Endothelial cell of umbilical vein (primary cell): ENCODE results near the gene CHGA. TPM values are rescaled to one million over a fixed set of nuclear protein-coding genes. Genes with fewer than 3 reads are reported as not detected.

Experiments used
- BruUV-seq: library from RNA; stranded (reverse); fragments of 400-500 nt; replicated peaks from 2 replicates; lab custom pipeline; 2021; lab: Mats Ljungman, UMichigan
- CTCF ChIA-PET: fragments of 300-600, 350-600 bp; sonication (Branson Sonifier 250); formaldehyde crosslinking; loops from one replicate; lab custom pipeline; 2021; ENCODE audit warnings: antibody characterized with exemption, inconsistent platforms; lab: Charles Lee
- POLR2A ChIA-PET: fragments of 300-600, 350-600 bp; sonication (Branson Sonifier 250); formaldehyde crosslinking; loops from one replicate; lab custom pipeline; 2021; ENCODE audit warnings: antibody characterized with exemption, inconsistent platforms; lab: Charles Lee
- DNase-seq: peaks from one replicate; pipeline ENCODE4 v3.0.0-alpha.2; 2011; ENCODE audit warnings: low read depth, low spot score
- FAIRE-seq: peaks from 2 replicates; lab custom pipeline; 2011; peaks lifted over from hg19 to GRCh38; lab: Jason Lieb, UNC
- H2AFZ ChIP-seq: 2 replicates; pipeline ENCODE4 v1.6.0; 2012; ENCODE audit warnings: low read depth, low read length, control low read depth, inconsistent platforms
- H3K27ac ChIP-seq: 2 replicates; pipeline ENCODE4 v1.5.1; 2011; ENCODE audit warnings: low read depth, mild to moderate bottlenecking, control low read depth, low read length, moderate library complexity; ENCODE audit not compliant: insufficient read depth
- H3K27me3 ChIP-seq, 2 experiments: 2 replicates each; pipeline versions ENCODE4 v1.6.0 to v1.6.1; 2011; ENCODE audit warnings: low read length in 2 of 2, mixed read lengths in 1 of 2; ENCODE audit not compliant: control insufficient read depth in 2 of 2, insufficient read depth in 2 of 2
- H3K36me3 ChIP-seq, 2 experiments: 2 replicates in 1 of 2; 3 replicates in 1 of 2; pipeline ENCODE4 v1.5.1; 2011; ENCODE audit warnings: low read length in 2 of 2, mild to moderate bottlenecking in 1 of 2, moderate library complexity in 1 of 2; ENCODE audit not compliant: control insufficient read depth in 2 of 2, insufficient read depth in 2 of 2; ENCODE audit errors: extremely low read depth in 1 of 2
- H3K4me1 ChIP-seq: 3 replicates; pipeline ENCODE4 v1.5.1; 2011; ENCODE audit warnings: mild to moderate bottlenecking, low read length; ENCODE audit not compliant: control insufficient read depth, insufficient read depth; ENCODE audit errors: extremely low read depth
- H3K4me2 ChIP-seq: 2 replicates; pipeline ENCODE4 v1.6.1; 2011; ENCODE audit warnings: low read length, control low read depth, mixed read lengths; ENCODE audit not compliant: insufficient read depth
- H3K4me3 ChIP-seq, 3 experiments: fragments of 200-600 bp in 1 of 3; sonication (generic), shearing (Covaris generic) in 1 of 3; replicated peaks in 1 of 3; 2 replicates each; pipeline ENCODE4 v1.5.1; 2011 to 2016; ENCODE audit warnings: control low read depth in 3 of 3, low read length in 3 of 3, mild to moderate bottlenecking in 2 of 3, inconsistent platforms in 1 of 3, low read depth in 1 of 3, moderate library complexity in 1 of 3; ENCODE audit not compliant: insufficient read depth in 1 of 3
- H3K79me2 ChIP-seq: 2 replicates; pipeline ENCODE4 v1.6.0; 2012; ENCODE audit warnings: low read length, inconsistent platforms; ENCODE audit not compliant: control insufficient read depth, insufficient read depth
- H3K9ac ChIP-seq: replicated peaks from 2 replicates; pipeline ENCODE3; 2011; ENCODE audit warnings: low read length, control low read depth; ENCODE audit not compliant: insufficient read depth; ENCODE audit errors: extremely low read depth
- H3K9me1 ChIP-seq: replicated peaks from 3 replicates; pipeline ENCODE4 v1.6.0; 2011; ENCODE audit warnings: mild to moderate bottlenecking, low read length; ENCODE audit not compliant: control insufficient read depth, insufficient read depth; ENCODE audit errors: extremely low read depth
- H3K9me3 ChIP-seq: replicated peaks from 2 replicates; pipeline ENCODE4 v1.5.1; 2012; ENCODE audit warnings: low read length, inconsistent platforms; ENCODE audit not compliant: control insufficient read depth, insufficient read depth
- H4K20me1 ChIP-seq: replicated peaks from 2 replicates; pipeline ENCODE3; 2011; ENCODE audit warnings: mild to moderate bottlenecking, low read length; ENCODE audit not compliant: control insufficient read depth, insufficient read depth; ENCODE audit errors: extremely low read depth
- EZH2 ChIP-seq: IDR thresholded peaks from 2 replicates; pipeline ENCODE4 v1.6.1; 2012; ENCODE audit warnings: borderline replicate concordance, low read depth, mild to moderate bottlenecking, moderate library complexity, low read length, inconsistent platforms; ENCODE audit not compliant: severe bottlenecking
- FOS ChIP-seq: IDR thresholded peaks from 2 replicates; pipeline ENCODE4 v1.6.1; 2011; ENCODE audit warnings: mild to moderate bottlenecking, low read length, moderate library complexity, borderline replicate concordance; ENCODE audit not compliant: insufficient read depth
- GATA2 ChIP-seq: IDR thresholded peaks from 2 replicates; pipeline ENCODE4 v1.7.0; 2011; ENCODE audit warnings: low read depth, mild to moderate bottlenecking, moderate library complexity, mixed read lengths, low read length; ENCODE audit not compliant: insufficient read length, insufficient read depth
- JUN ChIP-seq: IDR thresholded peaks from 2 replicates; pipeline ENCODE4 v1.6.1; 2011; ENCODE audit warnings: borderline replicate concordance, low read depth; ENCODE audit not compliant: insufficient read length, insufficient read depth
- MYC ChIP-seq: IDR thresholded peaks from one replicate; pipeline ENCODE4 v1.6.1; 2011; ENCODE audit warnings: mild to moderate bottlenecking, low read depth, low read length
- POLR2A ChIP-seq: IDR thresholded peaks from 2 replicates; pipeline ENCODE4 v1.6.1; 2012; ENCODE audit warnings: low read depth, mild to moderate bottlenecking, control low read depth, low read length
- POLR2AphosphoS5 ChIP-seq: IDR thresholded peaks from 2 replicates; pipeline ENCODE4 v1.6.1; 2012; ENCODE audit warnings: low read depth, mild to moderate bottlenecking, control low read depth, low read length, moderate library complexity; ENCODE audit not compliant: insufficient read depth
- dilution Hi-C: fragments of 300-500 bp; cut with MboI; formaldehyde crosslinking; loops from one replicate; pipeline ENCODE4 v1.15.0; 2019; ENCODE audit warnings: low sequenced_read_pairs; ENCODE audit not compliant: extremely low pct_ligation_motif_present
- intact Hi-C: fragments of 100-400 bp; cut with micrococcal nuclease; formaldehyde crosslinking; loops from one replicate; pipeline ENCODE4 v1.10.0; 2022
- polyA plus RNA-seq, 4 experiments: library from polyadenylated mRNA; depleted of rRNA in 3 of 4; stranded (reverse) in 3 of 4; unstranded in 1 of 4; fragments of >200 nt; gene quantifications; 2 replicates each; pipeline versions ENCODE4 v1.2.1 to v1.2.3, GENCODE V29; 2011 to 2012; ENCODE audit warnings: missing spikeins in 1 of 4
- total RNA-seq: library from RNA; stranded (reverse); gene quantifications from 2 replicates; pipeline ENCODE4 v1.2.3, GENCODE V29; 2021
- TF ChIP-seq, protein P1 (sequence below), 2 donors: IDR thresholded peaks; 1 replicate in 1 of 2; 2 replicates in 1 of 2; pipeline ENCODE4 v1.5.1; 2011; ENCODE audit warnings: low read length in 2 of 2, mild to moderate bottlenecking in 2 of 2, moderate library complexity in 2 of 2, control low read depth in 1 of 2, inconsistent platforms in 1 of 2, low read depth in 1 of 2; ENCODE audit not compliant: insufficient read depth in 1 of 2; ENCODE audit errors: extremely low read depth in 1 of 2
- TF ChIP-seq, protein P2 (sequence below): IDR thresholded peaks from 2 replicates; pipeline ENCODE4 v1.6.1; 2011; ENCODE audit not compliant: insufficient read depth, insufficient read length

Gene CHGA
- total and polyA plus RNA-seq, 2 donors (not counting 3 experiments of a cell fraction or from before 2014, with no cell fraction given), result not detected

DNA sequence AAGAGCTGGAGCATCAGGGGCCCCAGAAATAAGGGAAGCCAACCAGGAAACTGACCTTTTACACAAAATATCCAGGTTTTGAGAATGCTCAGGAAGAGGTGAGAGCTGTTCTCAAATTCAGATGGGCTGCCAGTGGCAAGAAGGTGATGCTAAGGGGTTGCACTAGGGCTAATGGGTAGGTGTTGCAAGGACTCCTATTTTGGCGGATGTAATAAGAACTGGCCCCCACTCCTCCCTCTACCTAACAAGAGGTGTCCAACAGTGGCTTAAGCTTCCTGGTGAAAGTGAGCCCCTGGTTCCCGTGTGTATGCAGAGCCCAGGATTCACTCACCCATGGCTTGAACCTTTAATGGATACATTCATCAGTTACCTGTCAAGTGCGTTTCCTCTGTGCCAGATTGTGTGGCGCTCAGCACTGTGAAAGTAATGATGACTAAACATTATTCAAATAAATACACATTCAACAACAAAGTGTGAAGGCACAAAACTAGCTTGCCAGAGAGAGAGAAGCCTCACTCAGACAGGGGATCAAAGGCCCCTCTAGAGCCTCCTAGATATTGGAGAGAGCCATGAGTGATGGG, 705 bp upstream of the CHGA start:
- no peaks in the 10 kb centered on the region for H3K9me1 ChIP-seq
- no peak overlapping the region for H3K4me2 ChIP-seq
- no peaks in the 10 kb centered on the region for H3K9me3 ChIP-seq
- H3K4me3 ChIP-seq, result no peak overlapping the region
- TF ChIP-seq JUN (no peak), POLR2A (no peak)
- FAIRE-seq (no peak), DNase-seq (no peak)
- POLR2A ChIA-PET, result no interaction called here
- intact Hi-C loops (no loop called here), dilution Hi-C loops (no loop called here)
- H3K27me3 ChIP-seq, result peaks cover 5 to 6% of the 10 kb centered on the region in 2 experiments
- no peaks in the 10 kb centered on the region for H3K36me3 ChIP-seq
- no peak overlapping the region for H3K27ac ChIP-seq
- no peaks in the 10 kb centered on the region for H3K79me2 ChIP-seq
- no peaks in the 10 kb centered on the region for H3K4me1 ChIP-seq
- H4K20me1 ChIP-seq, result no peaks in the 10 kb centered on the region
- no peak overlapping the region for H3K9ac ChIP-seq
- no TSS peak for BruUV-seq
- CTCF ChIA-PET, result no interaction called here
- H2AFZ ChIP-seq, result no peak overlapping the region

DNA sequence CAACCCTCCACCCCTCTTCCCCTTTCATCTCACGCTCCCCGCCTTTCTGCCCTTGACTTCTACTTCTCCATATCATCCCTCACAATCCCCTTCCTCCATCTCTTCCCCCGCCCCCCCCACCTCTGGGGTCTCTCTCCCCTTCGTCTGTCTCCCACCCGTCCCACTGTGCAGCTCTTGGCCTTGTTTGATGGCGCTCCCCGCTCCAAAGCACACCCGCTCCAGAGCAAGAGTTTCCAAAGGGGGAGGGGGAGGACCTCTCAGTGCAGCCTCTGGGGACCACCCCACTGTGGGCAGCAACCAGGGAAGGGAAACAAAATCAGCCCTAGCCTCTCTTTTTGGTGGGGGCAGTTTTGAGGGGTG, 774 bp downstream of the CHGA start:
- Histone ChIP-seq H3K79me2 (no peaks in the 10 kb centered on the region), H3K4me1 (no peaks in the 10 kb centered on the region), H2AFZ (no peak overlapping the region), H3K9me1 (no peaks in the 10 kb centered on the region), H3K9me3 (no peaks in the 10 kb centered on the region), H3K4me2 (no peak overlapping the region), H4K20me1 (no peaks in the 10 kb centered on the region), H3K27ac (no peak overlapping the region), H3K27me3 (peaks cover 5 to 6% of the 10 kb centered on the region in 2 experiments), H3K9ac (no peak overlapping the region), H3K4me3 (no peak overlapping the region), H3K36me3 (no peaks in the 10 kb centered on the region)
- intact Hi-C loops (no loop called here), dilution Hi-C loops (no loop called here)
- FAIRE-seq (no peak), DNase-seq (no peak)
- ChIA-PET POLR2A (no interaction called here), CTCF (no interaction called here)
- BruUV-seq, result no TSS peak
- no peak for TF ChIP-seq JUN
- TF ChIP-seq MYC, result no peak
- TF ChIP-seq EZH2, result no peak
- TF ChIP-seq POLR2A, result no peak
- TF ChIP-seq, protein P1, sequence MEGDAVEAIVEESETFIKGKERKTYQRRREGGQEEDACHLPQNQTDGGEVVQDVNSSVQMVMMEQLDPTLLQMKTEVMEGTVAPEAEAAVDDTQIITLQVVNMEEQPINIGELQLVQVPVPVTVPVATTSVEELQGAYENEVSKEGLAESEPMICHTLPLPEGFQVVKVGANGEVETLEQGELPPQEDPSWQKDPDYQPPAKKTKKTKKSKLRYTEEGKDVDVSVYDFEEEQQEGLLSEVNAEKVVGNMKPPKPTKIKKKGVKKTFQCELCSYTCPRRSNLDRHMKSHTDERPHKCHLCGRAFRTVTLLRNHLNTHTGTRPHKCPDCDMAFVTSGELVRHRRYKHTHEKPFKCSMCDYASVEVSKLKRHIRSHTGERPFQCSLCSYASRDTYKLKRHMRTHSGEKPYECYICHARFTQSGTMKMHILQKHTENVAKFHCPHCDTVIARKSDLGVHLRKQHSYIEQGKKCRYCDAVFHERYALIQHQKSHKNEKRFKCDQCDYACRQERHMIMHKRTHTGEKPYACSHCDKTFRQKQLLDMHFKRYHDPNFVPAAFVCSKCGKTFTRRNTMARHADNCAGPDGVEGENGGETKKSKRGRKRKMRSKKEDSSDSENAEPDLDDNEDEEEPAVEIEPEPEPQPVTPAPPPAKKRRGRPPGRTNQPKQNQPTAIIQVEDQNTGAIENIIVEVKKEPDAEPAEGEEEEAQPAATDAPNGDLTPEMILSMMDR (IDR thresholded peaks at IDR 0.05; ENCODE audit: extremely low read depth in 1 of 2, insufficient read depth in 1 of 2, low read depth in 1 of 2, low read length in 2 of 2), result no peak
- no peak for TF ChIP-seq GATA2
- no peak for TF ChIP-seq FOS
- TF ChIP-seq POLR2AphosphoS5, result no peak
- TF ChIP-seq, protein P2, sequence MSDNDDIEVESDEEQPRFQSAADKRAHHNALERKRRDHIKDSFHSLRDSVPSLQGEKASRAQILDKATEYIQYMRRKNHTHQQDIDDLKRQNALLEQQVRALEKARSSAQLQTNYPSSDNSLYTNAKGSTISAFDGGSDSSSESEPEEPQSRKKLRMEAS, result no peak
